Left lung (tissue), 14 donors: ENCODE measurements around the gene MTMR4. TPM values are rescaled to one million over a fixed set of nuclear protein-coding genes. Genes with fewer than 3 reads are reported as not detected.
A peak's percentile ranks its signal among the peaks of the same experiment; 100 is the strongest.
"Not testable (repeated sequence)": the region's sequence is repeated elsewhere in the genome, so short reads cannot be mapped to it uniquely, and the experiment has no call there.

Experiments
- ATAC-seq: fragments of 200-7000 bp; cut with Tn5 transposase; one replicate; pipeline ENCODE4 v1.9.1; 2020; ENCODE audit warnings: moderate library complexity
- DNase-seq, 4 donors: peaks; one replicate each; pipeline ENCODE4 v3.0.0-alpha.2; 2013 to 2020
- H3K27ac ChIP-seq, 2 donors: fragments of 200-600 bp; sonication (generic) in 1 of 2; one replicate each; pipeline versions ENCODE4 v1.5.0 to v1.8.0; 2020 to 2021
- H3K27me3 ChIP-seq, 2 donors: fragments of 200-600 bp; sonication (generic) in 1 of 2; one replicate each; pipeline versions ENCODE4 v1.5.0 to v1.8.0; 2020 to 2021
- H3K36me3 ChIP-seq, 2 donors: fragments of 200-600 bp; sonication (generic) in 1 of 2; one replicate each; pipeline versions ENCODE4 v1.5.0 to v1.8.0; 2020 to 2021
- H3K4me1 ChIP-seq, 2 donors: fragments of 200-600 bp; one replicate each; pipeline ENCODE4 v1.8.0; 2021
- H3K4me3 ChIP-seq, 2 donors: fragments of 200-600 bp; sonication (generic) in 1 of 2; one replicate each; pipeline versions ENCODE4 v1.5.0 to v1.8.0; 2020 to 2021; ENCODE audit warnings: mild to moderate bottlenecking in 1 of 2
- H3K9me3 ChIP-seq, 2 donors: fragments of 200-600 bp; sonication (generic) in 1 of 2; one replicate each; pipeline versions ENCODE4 v1.5.0 to v1.8.0; 2020 to 2021
- CTCF ChIP-seq, 2 donors: fragments of 200-600 bp; sonication (generic) in 1 of 2; IDR thresholded peaks; one replicate each; pipeline versions ENCODE4 v1.5.0 to v1.8.0; 2021; ENCODE audit warnings: antibody characterized with exemption in 2 of 2
- intact Hi-C, 2 donors: fragments of 100-400 bp; cut with DNase I; formaldehyde crosslinking; loops; one replicate each; pipeline versions ENCODE4 v1.11.2 to v1.14.2; 2022
- long read RNA-seq, 12 donors: library from polyadenylated mRNA in 2 of 12; unstranded in 2 of 12; transcript quantifications; one replicate each; pipeline ENCODE4 v2.0.0 and lab custom pipeline, GENCODE V29; 2019 to 2026
- polyA plus RNA-seq, 6 donors: library from polyadenylated mRNA; unstranded; fragments of 120-200 nt; gene quantifications; one replicate each; pipeline ENCODE4 v1.2.1, GENCODE V29; 2013; ENCODE audit not compliant: insufficient read length in 6 of 6
- total RNA-seq, 2 donors: library from RNA; stranded (reverse); fragmentation: NEBNext Ultra II Directional; extraction: Animal tissue kit (Norgen Biotek cat#: 25700); gene quantifications; one replicate each; pipeline ENCODE4 v1.2.1, GENCODE V29; 2021
- donor health status: DM: no; HTN: yes; CAD: no.
- donor health status: DM: no; HTN: no; CAD: no.

MTMR4 gene
- total RNA-seq (10 to 100 TPM; 33.6 to 43.4 TPM), polyA plus RNA-seq (10 to 100 TPM; 44.2 to 54.8 (median 48.3) TPM)
- long read RNA-seq, donor 1, partial matches to known transcripts = 0 of 6 reads
- long read RNA-seq, donor 1, other reads (novel, unspliced or antisense) = 0 of 6 reads
- long read RNA-seq, donor 2 = 0 reads
- long read RNA-seq, donor 3 = 0 reads
- long read RNA-seq, donor 4, partial matches to known transcripts = 1 of 2 reads
- long read RNA-seq, donor 4, other reads (novel, unspliced or antisense) = 1 of 2 reads
- long read RNA-seq, donor 5 = 0 reads
- long read RNA-seq, donor 6 = 0 reads
- long read RNA-seq, donor 7, partial matches to known transcripts = 0 of 2 reads
- long read RNA-seq, donor 7, other reads (novel, unspliced or antisense) = 0 of 2 reads
- long read RNA-seq, donor 8, partial matches to known transcripts = 0 of 1 reads
- long read RNA-seq, donor 8, other reads (novel, unspliced or antisense) = 0 of 1 reads
- long read RNA-seq, donor 9 = 0 reads
- long read RNA-seq, donor 10, partial matches to known transcripts = 0 of 1 reads
- long read RNA-seq, donor 10, other reads (novel, unspliced or antisense) = 1 of 1 reads
- long read RNA-seq, donor 11 = 0 reads
- long read RNA-seq, donor 12, partial matches to known transcripts = 5 of 6 reads
- long read RNA-seq, donor 12, other reads (novel, unspliced or antisense) = 0 of 6 reads

GRCh38 chr17:58513965-58514769 is at the start of gene MTMR4:
Gene MTMR4 (minus strand): TSS chr17:58514638. CDS start chr17:58514407, 231 bp downstream.
- Histone ChIP-seq H3K36me3 (peaks cover 0 to 37% of the 10 kb centered on the region in 2 donors), H3K27ac (peak within 1 kb of the TSS; percentile 77 to 97), H3K9me3 (no peaks in the 10 kb centered on the region), H3K4me3 (peak within 1 kb of the TSS; percentile 73 to 85), H3K4me1 (peaks cover 25 to 53% of the 10 kb centered on the region in 2 donors), H3K27me3 (no peaks in the 10 kb centered on the region)
- no peak for TF ChIP-seq CTCF (IDR thresholded peaks at IDR 0.05)
- peak; percentile 60 for ATAC-seq
- intact Hi-C loops = no loop called here
- DNase-seq = peak; percentile 80 to 97 (median 89)

- peaks cover 0 to 10% of the 10 kb centered on the region in 2 donors for H3K4me1 ChIP-seq
- ATAC-seq (no peak), DNase-seq (no peak)
- TF ChIP-seq CTCF (IDR thresholded peaks at IDR 0.05) = no peak
- H3K27ac ChIP-seq = no peak overlapping the region
- H3K36me3 ChIP-seq = no peaks in the 10 kb centered on the region
- no peak overlapping the region for H3K4me3 ChIP-seq
- intact Hi-C loops = no loop called here
- no peaks in the 10 kb centered on the region for H3K9me3 ChIP-seq
- no peaks in the 10 kb centered on the region for H3K27me3 ChIP-seq
Measured at GRCh38 chr17:58560511-58560910, 46.1 kb upstream of the MTMR4 start.

GRCh38 chr17:58557981-58558380 is 43.5 kb upstream of the MTMR4 start:
- DNase-seq (no peak), ATAC-seq (no peak)
- H3K36me3 ChIP-seq = no peaks in the 10 kb centered on the region
- intact Hi-C loops = no loop called here
- H3K27me3 ChIP-seq = no peaks in the 10 kb centered on the region
- peaks cover 0 to 10% of the 10 kb centered on the region in 2 donors for H3K4me1 ChIP-seq
- no peak overlapping the region for H3K4me3 ChIP-seq
- H3K9me3 ChIP-seq = no peaks in the 10 kb centered on the region
- no peak overlapping the region for H3K27ac ChIP-seq
- TF ChIP-seq CTCF (IDR thresholded peaks at IDR 0.05) = no peak

GRCh38 chr17:58556833-58557250 is 42.4 kb upstream of the MTMR4 start:
- intact Hi-C loops = no loop called here
- Histone ChIP-seq H3K27me3 (no peaks in the 10 kb centered on the region), H3K4me1 (peaks cover 0 to 10% of the 10 kb centered on the region in 2 donors), H3K4me3 (no peak overlapping the region), H3K36me3 (no peaks in the 10 kb centered on the region), H3K27ac (no peak overlapping the region), H3K9me3 (no peaks in the 10 kb centered on the region)
- TF ChIP-seq CTCF (IDR thresholded peaks at IDR 0.05) = no peak
- DNase-seq (no peak), ATAC-seq (no peak)

GRCh38 chr17:58555109-58555508 is 40.7 kb upstream of the MTMR4 start:
- H3K27me3 ChIP-seq, ATAC-seq, intact Hi-C loops, H3K9me3 ChIP-seq, H3K27ac ChIP-seq, DNase-seq, H3K36me3 ChIP-seq, H3K4me3 ChIP-seq, H3K4me1 ChIP-seq: not testable (repeated sequence)
